Heart right ventricle (tissue), 16 donors: ENCODE data around the gene DPM3. TPM values are rescaled to one million over a fixed set of nuclear protein-coding genes. Genes with fewer than 3 reads are reported as not detected.
"Not testable (repeated sequence)": the region's sequence is repeated elsewhere in the genome, so short reads cannot be mapped to it uniquely, and the experiment has no call there.

ENCODE experiments used
- ATAC-seq, 8 donors: fragments of 200-7000 bp; cut with Tn5 transposase; one replicate each; pipeline ENCODE4 v1.9.1; 2020; ENCODE audit warnings: mild to moderate bottlenecking in 8 of 8, moderate library complexity in 8 of 8, moderate number of reproducible peaks in 1 of 8
- DNase-seq, 2 donors: peaks; one replicate each; pipeline ENCODE4 v3.0.0-alpha.2; 2020
- H3K27ac ChIP-seq, 10 donors: fragments of 200-600 bp; sonication (generic) in 2 of 10; one replicate each; pipeline versions ENCODE4 v1.5.0 to v1.8.0; 2020 to 2022; ENCODE audit warnings: mild to moderate bottlenecking in 3 of 10
- H3K27me3 ChIP-seq, 7 donors: fragments of 200-600 bp; one replicate each; pipeline ENCODE4 v1.8.0; 2021 to 2022; ENCODE audit warnings: mild to moderate bottlenecking in 2 of 7
- H3K36me3 ChIP-seq, 9 donors: fragments of 200-600 bp; sonication (generic) in 1 of 9; one replicate each; pipeline versions ENCODE4 v1.5.0 to v1.8.0; 2020 to 2022; ENCODE audit warnings: mild to moderate bottlenecking in 2 of 9
- H3K4me1 ChIP-seq, 9 donors: fragments of 200-600 bp; sonication (generic) in 1 of 9; one replicate each; pipeline versions ENCODE4 v1.5.0 to v1.8.0; 2020 to 2022; ENCODE audit warnings: mild to moderate bottlenecking in 4 of 9
- H3K4me3 ChIP-seq, 10 donors: fragments of 200-600 bp; sonication (generic) in 2 of 10; one replicate each; pipeline versions ENCODE4 v1.5.0 to v1.8.0; 2020 to 2022; ENCODE audit warnings: mild to moderate bottlenecking in 7 of 10, moderate library complexity in 2 of 10
- H3K9me3 ChIP-seq, 11 donors: fragments of 200-600 bp in 10 of 11; sonication (generic) in 2 of 11; one replicate each; pipeline versions ENCODE4 v1.5.0 to v1.8.0; 2013 to 2022; ENCODE audit warnings: mild to moderate bottlenecking in 2 of 11, control low read depth in 1 of 11, moderate library complexity in 1 of 11
- WGBS, 2 donors: extraction: QIAGEN DNeasy Blood & Tissue Kit; methylation state at CpG; one replicate each; pipeline ENCODE4 v1.1.7; 2013; ENCODE audit warnings: inconsistent platforms in 1 of 2; 5-methylcytosine and 5-hydroxymethylcytosine counted together
- intact Hi-C, 10 donors: fragments of 100-400 bp; cut with DNase I; formaldehyde crosslinking; loops; one replicate each; pipeline versions ENCODE4 v1.11.1 to v1.14.2; 2022
- polyA plus RNA-seq, 2 donors: library from polyadenylated mRNA; stranded (reverse); fragments of 200-250 nt; gene quantifications; one replicate each; pipeline ENCODE4 v1.2.3, GENCODE V29; 2013
- total RNA-seq, 10 donors: library from RNA; stranded (reverse); fragmentation: NEBNext Ultra II Directional in 3 of 10; extraction: Animal tissue kit (Norgen Biotek cat#: 25700) in 3 of 10; gene quantifications; one replicate each; pipeline versions ENCODE4 v1.2.1 to v1.2.4, GENCODE V29; 2021 to 2023
- TF ChIP-seq, protein P1 (sequence below), 9 donors: fragments of 200-600 bp; sonication (generic) in 2 of 9; IDR thresholded peaks; one replicate each; pipeline versions ENCODE4 v1.5.0 to v1.8.0; 2021 to 2022; ENCODE audit warnings: antibody characterized with exemption in 9 of 9, mild to moderate bottlenecking in 5 of 9, moderate library complexity in 1 of 9
- donor health status: Arrhythmogenic right ventricular cardiomyopathy.
- donor health status: ischemic (EF 13 %, LVEDD 7.1; RV severe dilation, severe dysfunction).
- donor health status: healthy with polysubstance abuse.
- donor health status: DM: no; HTN: yes; CAD: no.
- donor health status: DM: no; HTN: no; CAD: no.
- donor health status: ischemic (EF 25% LVEDD 6.9; RV normal size, moderate dysfunction).
- donor health status: ischemic (EF 25% LVEDD 5.7; RV mildly dilated, moderate dysfunction).
- donor health status: healthy.
- donor health status: DM: yes; HTN: yes; CAD: no.
- donor health status: Ischemic cardiomyopathy.
- donor health status: ischemic (EF 35%, LVEDD 5.7; RV mildly dilated, moderate dysfunction).
- donor health status: nonischemic (EF 11% LVEDD 7.7; RV severe dilation, severe dysfunction).
- donor health status: DM: yes; HTN: yes; CAD: no.
- donor health status: PGD.
- donor health status: ischemic (EF 29% LVEDD 5.4; RV normal size, mild dysfunction).
- donor health status: nonischemic (EF 23%, LVEDD 6.1; RV moderate dilation, normal function).

DPM3 gene
- total and polyA plus RNA-seq, 12 donors, result 48.2 to 304 (median 54.3) TPM

DNA sequence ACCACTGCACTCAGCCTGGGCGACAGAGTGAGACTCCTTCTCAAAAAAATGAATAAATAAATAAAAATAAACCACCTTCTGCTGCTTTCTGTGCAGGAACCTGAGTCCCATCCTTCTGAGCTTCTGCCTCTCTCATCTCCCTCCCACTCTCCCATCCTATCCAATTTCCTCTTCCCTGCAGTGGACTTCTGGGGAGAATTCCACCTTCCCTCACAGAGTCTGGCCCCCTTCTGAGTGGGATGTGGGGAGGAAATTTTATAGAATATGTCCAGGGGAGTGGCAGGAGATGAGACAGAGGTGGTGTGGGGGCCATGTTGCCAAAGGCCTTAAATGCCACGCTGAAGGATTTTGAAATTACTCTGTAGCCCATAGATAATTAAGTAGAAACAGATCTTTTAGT is 18.0 kb downstream of the DPM3 start:
- Histone ChIP-seq H3K4me1 (peaks cover 10 to 36% (median 22%) of the 10 kb centered on the region in 9 donors), H3K36me3 (no peaks in the 10 kb centered on the region), H3K27ac (no peak overlapping the region), H3K4me3 (no peak overlapping the region), H3K27me3 (peaks cover 0 to 26% (median 0%) of the 10 kb centered on the region in 7 donors), H3K9me3 (no peaks in the 10 kb centered on the region)
- no peak for ATAC-seq
- TF ChIP-seq, protein P1, sequence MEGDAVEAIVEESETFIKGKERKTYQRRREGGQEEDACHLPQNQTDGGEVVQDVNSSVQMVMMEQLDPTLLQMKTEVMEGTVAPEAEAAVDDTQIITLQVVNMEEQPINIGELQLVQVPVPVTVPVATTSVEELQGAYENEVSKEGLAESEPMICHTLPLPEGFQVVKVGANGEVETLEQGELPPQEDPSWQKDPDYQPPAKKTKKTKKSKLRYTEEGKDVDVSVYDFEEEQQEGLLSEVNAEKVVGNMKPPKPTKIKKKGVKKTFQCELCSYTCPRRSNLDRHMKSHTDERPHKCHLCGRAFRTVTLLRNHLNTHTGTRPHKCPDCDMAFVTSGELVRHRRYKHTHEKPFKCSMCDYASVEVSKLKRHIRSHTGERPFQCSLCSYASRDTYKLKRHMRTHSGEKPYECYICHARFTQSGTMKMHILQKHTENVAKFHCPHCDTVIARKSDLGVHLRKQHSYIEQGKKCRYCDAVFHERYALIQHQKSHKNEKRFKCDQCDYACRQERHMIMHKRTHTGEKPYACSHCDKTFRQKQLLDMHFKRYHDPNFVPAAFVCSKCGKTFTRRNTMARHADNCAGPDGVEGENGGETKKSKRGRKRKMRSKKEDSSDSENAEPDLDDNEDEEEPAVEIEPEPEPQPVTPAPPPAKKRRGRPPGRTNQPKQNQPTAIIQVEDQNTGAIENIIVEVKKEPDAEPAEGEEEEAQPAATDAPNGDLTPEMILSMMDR (IDR thresholded peaks at IDR 0.05), result no peak
- WGBS, 2 donors, result 84 to 91% methylated on average over 2 of the region's 2 CpGs
- DNase-seq, result no peak
- intact Hi-C loops, result no loop called here

DNA sequence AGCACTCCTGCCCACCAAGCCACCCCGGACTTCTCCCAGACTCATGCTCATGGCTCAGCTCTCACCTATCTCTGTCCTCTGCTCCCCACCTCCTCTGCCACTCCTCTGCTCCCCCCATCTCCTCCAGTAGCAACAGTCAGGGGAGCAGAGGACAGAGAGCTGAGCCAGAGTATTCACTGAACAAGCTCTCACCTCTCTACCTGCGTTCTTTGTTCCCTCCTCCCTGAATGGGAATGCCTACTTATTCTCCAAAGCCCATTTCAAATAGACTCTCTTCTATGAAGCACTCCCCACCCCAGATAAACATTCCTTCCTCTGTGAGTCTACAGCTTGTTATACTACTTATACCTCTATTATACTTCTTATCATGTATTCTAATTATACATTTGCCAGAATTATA is 19.1 kb downstream of the DPM3 start:
- TF ChIP-seq, protein P1 (IDR thresholded peaks at IDR 0.05), result no peak
- ATAC-seq, result no peak

DNA sequence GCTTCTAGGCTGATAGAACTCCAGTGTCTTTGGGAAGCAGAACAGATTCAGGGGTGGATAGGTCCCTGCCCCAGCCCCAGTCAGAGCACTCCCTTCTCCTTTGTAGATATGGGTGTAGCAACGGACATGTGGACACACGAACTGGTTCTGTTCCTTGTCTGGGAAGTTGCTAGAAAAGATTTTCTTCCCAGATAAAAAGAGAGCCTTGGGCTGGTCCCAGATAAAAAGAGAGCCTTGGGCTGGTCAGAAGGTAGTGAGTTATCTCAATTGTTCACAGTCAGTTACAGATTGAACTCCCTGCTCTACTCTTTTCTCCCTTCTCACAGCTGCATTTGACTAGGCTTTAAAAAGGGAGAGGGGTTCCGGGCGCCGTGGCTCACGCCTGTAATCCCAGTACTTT is 20.1 kb downstream of the DPM3 start:
- intact Hi-C loops, result no loop called here
- WGBS, 2 donors, result 60 to 62% methylated on average over 6 of the region's 6 CpGs
- H3K27me3 ChIP-seq, result peaks cover 0 to 6% (median 0%) of the 10 kb centered on the region in 7 donors
- TF ChIP-seq, protein P1 (IDR thresholded peaks at IDR 0.05), result no peak
- H3K4me3 ChIP-seq, result no peak overlapping the region
- DNase-seq (no peak), ATAC-seq (no peak)
- peaks cover 0 to 15% (median 6%) of the 10 kb centered on the region in 9 donors for H3K4me1 ChIP-seq
- no peaks in the 10 kb centered on the region for H3K9me3 ChIP-seq
- no peaks in the 10 kb centered on the region for H3K36me3 ChIP-seq
- H3K27ac ChIP-seq, result no peak overlapping the region

More for the DNA sequence above, 19.1 kb downstream of the DPM3 start:
- H3K4me1 ChIP-seq, result peaks cover 6 to 25% (median 14%) of the 10 kb centered on the region in 9 donors
- no peaks in the 10 kb centered on the region for H3K9me3 ChIP-seq
- intact Hi-C loops, result no loop called here
- H3K36me3 ChIP-seq, result no peaks in the 10 kb centered on the region
- H3K27ac ChIP-seq, result no peak overlapping the region
- H3K27me3 ChIP-seq, result peaks cover 0 to 16% (median 0%) of the 10 kb centered on the region in 7 donors
- 78 to 85% methylated on average over 2 of the region's 2 CpGs for WGBS, 2 donors
- H3K4me3 ChIP-seq, result no peak overlapping the region
- DNase-seq, result no peak

DNA sequence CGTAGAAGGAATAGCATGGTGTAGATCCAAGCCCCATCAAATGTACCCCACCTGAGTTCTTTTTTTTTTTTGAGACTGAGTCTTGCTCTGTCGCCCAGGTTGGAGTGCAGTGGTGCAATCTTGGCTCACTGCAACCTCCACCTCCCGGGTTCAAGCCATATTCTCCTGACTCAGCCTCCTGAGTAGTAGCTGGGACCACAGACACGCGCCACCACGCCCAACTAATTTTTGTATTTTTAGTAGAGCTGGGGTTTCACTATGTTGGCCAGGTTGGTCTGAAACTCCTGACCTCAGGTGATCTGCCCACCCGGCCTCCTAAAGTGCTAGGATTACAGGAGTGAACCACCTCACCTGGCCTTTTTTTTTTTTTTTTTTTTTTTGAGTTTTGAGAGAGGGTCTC is 22.2 kb downstream of the DPM3 start:
- 88 to 91% methylated on average over 7 of the region's 7 CpGs for WGBS, 2 donors
- intact Hi-C loops, H3K4me1 ChIP-seq, ATAC-seq, H3K36me3 ChIP-seq, H3K27ac ChIP-seq, DNase-seq, H3K27me3 ChIP-seq, H3K9me3 ChIP-seq, H3K4me3 ChIP-seq: not testable (repeated sequence)

DNA sequence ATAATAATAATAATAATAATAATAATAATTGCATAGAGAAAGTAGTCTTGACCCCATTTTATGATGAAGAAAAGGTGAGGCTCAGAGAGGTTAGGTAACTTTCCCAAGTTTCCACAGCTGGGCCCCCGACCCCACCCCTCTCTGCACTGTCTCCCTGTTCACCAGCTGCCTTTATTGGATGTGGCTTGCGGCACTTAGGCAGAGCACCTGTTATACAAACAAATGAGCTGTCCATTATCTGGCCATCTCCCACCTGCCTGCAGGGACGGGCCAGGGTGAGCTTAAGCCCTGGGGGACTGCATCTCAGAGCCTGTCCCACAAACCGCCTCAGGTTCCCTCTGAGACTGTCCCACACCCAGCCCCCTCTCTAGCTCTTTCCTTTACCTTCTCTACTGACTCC is 22.7 kb downstream of the DPM3 start:
- peaks cover 0 to 4% (median 0%) of the 10 kb centered on the region in 7 donors for H3K27me3 ChIP-seq
- intact Hi-C loops, result no loop called here
- H3K4me1 ChIP-seq, result no peaks in the 10 kb centered on the region
- ATAC-seq (no peak), DNase-seq (no peak)
- no peak overlapping the region for H3K4me3 ChIP-seq
- H3K27ac ChIP-seq, result no peak overlapping the region
- no peaks in the 10 kb centered on the region for H3K36me3 ChIP-seq
- TF ChIP-seq, protein P1 (IDR thresholded peaks at IDR 0.05), result no peak
- WGBS, 2 donors, result 66 to 74% methylated on average over 4 of the region's 4 CpGs
- no peaks in the 10 kb centered on the region for H3K9me3 ChIP-seq
